Heart right ventricle (tissue), 16 donors: ENCODE results near the gene BTBD19. TPM values are rescaled to one million over a fixed set of nuclear protein-coding genes. Genes with fewer than 3 reads are reported as not detected.

Source experiments
- ATAC-seq, 8 donors: fragments of 200-7000 bp; cut with Tn5 transposase; one replicate each; pipeline ENCODE4 v1.9.1; 2020; ENCODE audit warnings: mild to moderate bottlenecking in 8 of 8, moderate library complexity in 8 of 8, moderate number of reproducible peaks in 1 of 8
- DNase-seq, 2 donors: peaks; one replicate each; pipeline ENCODE4 v3.0.0-alpha.2; 2020
- H3K27ac ChIP-seq, 10 donors: fragments of 200-600 bp; sonication (generic) in 2 of 10; one replicate each; pipeline versions ENCODE4 v1.5.0 to v1.8.0; 2020 to 2022; ENCODE audit warnings: mild to moderate bottlenecking in 3 of 10
- H3K27me3 ChIP-seq, 7 donors: fragments of 200-600 bp; one replicate each; pipeline ENCODE4 v1.8.0; 2021 to 2022; ENCODE audit warnings: mild to moderate bottlenecking in 2 of 7
- H3K36me3 ChIP-seq, 9 donors: fragments of 200-600 bp; sonication (generic) in 1 of 9; one replicate each; pipeline versions ENCODE4 v1.5.0 to v1.8.0; 2020 to 2022; ENCODE audit warnings: mild to moderate bottlenecking in 2 of 9
- H3K4me1 ChIP-seq, 9 donors: fragments of 200-600 bp; sonication (generic) in 1 of 9; one replicate each; pipeline versions ENCODE4 v1.5.0 to v1.8.0; 2020 to 2022; ENCODE audit warnings: mild to moderate bottlenecking in 4 of 9
- H3K4me3 ChIP-seq, 10 donors: fragments of 200-600 bp; sonication (generic) in 2 of 10; one replicate each; pipeline versions ENCODE4 v1.5.0 to v1.8.0; 2020 to 2022; ENCODE audit warnings: mild to moderate bottlenecking in 7 of 10, moderate library complexity in 2 of 10
- H3K9me3 ChIP-seq, 11 donors: fragments of 200-600 bp in 10 of 11; sonication (generic) in 2 of 11; one replicate each; pipeline versions ENCODE4 v1.5.0 to v1.8.0; 2013 to 2022; ENCODE audit warnings: mild to moderate bottlenecking in 2 of 11, control low read depth in 1 of 11, moderate library complexity in 1 of 11
- WGBS, 2 donors: extraction: QIAGEN DNeasy Blood & Tissue Kit; methylation state at CpG; one replicate each; pipeline ENCODE4 v1.1.7; 2013; ENCODE audit warnings: inconsistent platforms in 1 of 2; 5-methylcytosine and 5-hydroxymethylcytosine counted together
- intact Hi-C, 10 donors: fragments of 100-400 bp; cut with DNase I; formaldehyde crosslinking; loops; one replicate each; pipeline versions ENCODE4 v1.11.1 to v1.14.2; 2022
- polyA plus RNA-seq, 2 donors: library from polyadenylated mRNA; stranded (reverse); fragments of 200-250 nt; gene quantifications; one replicate each; pipeline ENCODE4 v1.2.3, GENCODE V29; 2013
- total RNA-seq, 10 donors: library from RNA; stranded (reverse); fragmentation: NEBNext Ultra II Directional in 3 of 10; extraction: Animal tissue kit (Norgen Biotek cat#: 25700) in 3 of 10; gene quantifications; one replicate each; pipeline versions ENCODE4 v1.2.1 to v1.2.4, GENCODE V29; 2021 to 2023
- TF ChIP-seq, protein P1 (sequence below), 9 donors: fragments of 200-600 bp; sonication (generic) in 2 of 9; IDR thresholded peaks; one replicate each; pipeline versions ENCODE4 v1.5.0 to v1.8.0; 2021 to 2022; ENCODE audit warnings: antibody characterized with exemption in 9 of 9, mild to moderate bottlenecking in 5 of 9, moderate library complexity in 1 of 9
- donor health status: Arrhythmogenic right ventricular cardiomyopathy.
- donor health status: ischemic (EF 13 %, LVEDD 7.1; RV severe dilation, severe dysfunction).
- donor health status: healthy with polysubstance abuse.
- donor health status: DM: no; HTN: yes; CAD: no.
- donor health status: DM: no; HTN: no; CAD: no.
- donor health status: ischemic (EF 25% LVEDD 6.9; RV normal size, moderate dysfunction).
- donor health status: ischemic (EF 25% LVEDD 5.7; RV mildly dilated, moderate dysfunction).
- donor health status: healthy.
- donor health status: DM: yes; HTN: yes; CAD: no.
- donor health status: Ischemic cardiomyopathy.
- donor health status: ischemic (EF 35%, LVEDD 5.7; RV mildly dilated, moderate dysfunction).
- donor health status: nonischemic (EF 11% LVEDD 7.7; RV severe dilation, severe dysfunction).
- donor health status: DM: yes; HTN: yes; CAD: no.
- donor health status: PGD.
- donor health status: ischemic (EF 29% LVEDD 5.4; RV normal size, mild dysfunction).
- donor health status: nonischemic (EF 23%, LVEDD 6.1; RV moderate dilation, normal function).

Gene BTBD19
- total and polyA plus RNA-seq, 12 donors: 1.8 to 12.5 (median 3.2) TPM

DNA sequence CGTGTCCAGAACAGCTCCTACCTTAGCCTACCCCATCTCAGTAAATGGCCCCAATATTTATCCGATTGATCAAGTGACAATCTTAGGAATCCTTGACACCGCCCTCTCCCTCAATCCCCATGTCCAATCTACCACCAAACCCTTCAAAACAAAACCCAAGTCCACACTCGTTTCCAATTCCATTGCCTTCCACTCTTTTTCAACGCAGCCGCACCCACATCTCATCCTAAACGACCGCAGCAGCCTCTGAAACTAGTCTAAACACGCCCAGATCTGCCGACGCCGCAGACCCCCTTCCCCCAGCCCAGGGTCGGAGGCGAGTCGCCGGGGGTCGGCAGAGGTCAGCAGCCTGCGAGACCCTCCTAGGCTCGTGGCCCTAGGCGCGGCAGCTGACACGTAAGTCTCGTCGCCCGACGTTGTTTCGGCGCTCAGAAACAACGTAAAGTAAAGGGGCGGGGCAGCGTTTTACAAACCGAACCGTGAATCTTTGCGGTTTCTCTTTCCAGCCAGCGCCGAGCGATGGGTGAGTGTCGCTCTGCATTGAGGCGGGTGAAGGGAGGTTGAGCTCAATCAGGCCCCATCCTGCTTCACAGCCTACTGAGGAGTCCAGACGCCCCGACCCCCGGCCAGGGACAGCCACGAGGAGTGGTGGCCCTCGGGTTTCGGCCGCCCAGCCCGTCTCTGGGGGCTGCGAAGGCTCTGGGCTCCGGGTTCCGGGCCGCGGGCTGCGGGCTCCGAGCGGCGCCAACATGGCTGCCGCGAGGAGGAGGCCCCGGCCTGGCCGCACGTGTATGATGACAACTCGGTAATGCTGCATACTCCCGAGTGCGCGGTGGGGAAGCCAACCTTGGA is 33.0 kb upstream of the BTBD19 start, which contains the start of gene RPS8:
Gene RPS8 (plus strand): TSS at position 463 of the 852 bp plus-strand sequence. CDS start 57 bp downstream, at position 520.
- intact Hi-C loops: loop anchor here in 3 of 10 donors (2.0 to 5.0 kb wide), 3 partner anchors 37 to 237 kb away; partner anchors contain the start of genes KIF2C (in 2 of the 3), HECTD3 (in 1 of the 3) and UROD (in 1 of the 3)
- ATAC-seq: peak; percentile 89 to 96 (median 94)
- peak within 1 kb of the TSS; percentile 51 to 98 (median 84) for H3K4me3 ChIP-seq

DNA sequence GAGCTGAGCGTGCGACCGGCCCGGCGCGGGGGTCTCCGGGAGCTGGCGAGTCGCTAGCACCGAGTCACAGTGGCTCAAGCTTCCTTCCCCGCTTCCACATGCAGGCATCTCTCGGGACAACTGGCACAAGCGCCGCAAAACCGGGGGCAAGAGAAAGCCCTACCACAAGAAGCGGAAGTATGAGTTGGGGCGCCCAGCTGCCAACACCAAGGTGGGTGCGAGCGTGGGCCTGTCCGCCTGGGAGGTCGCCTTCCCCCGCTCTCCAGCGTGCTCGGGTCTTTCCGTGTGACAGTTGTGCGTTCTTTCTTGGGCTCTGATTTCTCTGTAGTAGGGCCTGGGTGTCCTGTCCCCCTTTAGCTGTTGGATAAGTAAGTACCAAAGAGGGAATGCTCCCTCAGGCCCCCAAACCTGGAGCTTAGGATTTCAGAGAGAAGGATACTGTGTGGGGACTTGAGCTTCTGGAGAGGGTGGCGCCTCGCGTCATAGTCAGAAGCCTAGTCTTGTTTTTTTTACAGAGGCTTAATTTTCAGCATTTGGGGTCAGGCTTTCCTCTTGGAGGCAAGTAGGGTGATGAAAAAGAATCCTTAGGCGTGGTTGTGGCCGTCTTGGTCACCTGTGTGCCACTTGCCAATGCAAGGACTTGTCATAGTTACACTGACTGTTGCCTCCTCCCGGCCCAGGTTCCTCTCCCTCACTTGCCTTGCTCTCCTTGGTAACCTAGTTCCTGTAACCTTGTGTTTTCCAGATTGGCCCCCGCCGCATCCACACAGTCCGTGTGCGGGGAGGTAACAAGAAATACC is 32.2 kb upstream of the BTBD19 start:
- Histone ChIP-seq H3K36me3 (peaks cover 0 to 49% (median 24%) of the 10 kb centered on the region in 9 donors), H3K27me3 (no peaks in the 10 kb centered on the region), H3K27ac (peak overlapping the region; percentile 63 to 98 (median 96)), H3K4me1 (peaks cover 2 to 43% (median 31%) of the 10 kb centered on the region in 9 donors), H3K4me3 (peak overlapping the region; percentile 51 to 98 (median 84)), H3K9me3 (no peaks in the 10 kb centered on the region)
- ATAC-seq (peak in 7 of 8 donors; percentile 2 to 37 (median 9)), DNase-seq (no peak)
- TF ChIP-seq, protein P1, sequence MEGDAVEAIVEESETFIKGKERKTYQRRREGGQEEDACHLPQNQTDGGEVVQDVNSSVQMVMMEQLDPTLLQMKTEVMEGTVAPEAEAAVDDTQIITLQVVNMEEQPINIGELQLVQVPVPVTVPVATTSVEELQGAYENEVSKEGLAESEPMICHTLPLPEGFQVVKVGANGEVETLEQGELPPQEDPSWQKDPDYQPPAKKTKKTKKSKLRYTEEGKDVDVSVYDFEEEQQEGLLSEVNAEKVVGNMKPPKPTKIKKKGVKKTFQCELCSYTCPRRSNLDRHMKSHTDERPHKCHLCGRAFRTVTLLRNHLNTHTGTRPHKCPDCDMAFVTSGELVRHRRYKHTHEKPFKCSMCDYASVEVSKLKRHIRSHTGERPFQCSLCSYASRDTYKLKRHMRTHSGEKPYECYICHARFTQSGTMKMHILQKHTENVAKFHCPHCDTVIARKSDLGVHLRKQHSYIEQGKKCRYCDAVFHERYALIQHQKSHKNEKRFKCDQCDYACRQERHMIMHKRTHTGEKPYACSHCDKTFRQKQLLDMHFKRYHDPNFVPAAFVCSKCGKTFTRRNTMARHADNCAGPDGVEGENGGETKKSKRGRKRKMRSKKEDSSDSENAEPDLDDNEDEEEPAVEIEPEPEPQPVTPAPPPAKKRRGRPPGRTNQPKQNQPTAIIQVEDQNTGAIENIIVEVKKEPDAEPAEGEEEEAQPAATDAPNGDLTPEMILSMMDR (IDR thresholded peaks at IDR 0.05): no peak
- 6 to 9% methylated on average over 36 of the region's 36 CpGs for whole genome bisulfite sequencing, 2 donors
- intact Hi-C loops: loop anchor here in 3 of 10 donors (2.0 to 5.0 kb wide), 3 partner anchors 37 to 236 kb away; partner anchors contain the start of genes KIF2C (in 2 of the 3), HECTD3 (in 1 of the 3) and UROD (in 1 of the 3)

More for the DNA sequence above, 33.0 kb upstream of the BTBD19 start, which contains the start of gene RPS8:
- WGBS, 2 donors: 0% methylated on average over 60 to 65 of the region's 65 CpGs
- peak; percentile 86 to 95 for DNase-seq
- no peaks in the 10 kb centered on the region for H3K9me3 ChIP-seq
- TF ChIP-seq, protein P1 (IDR thresholded peaks at IDR 0.05): no peak
- peaks cover 2 to 43% (median 31%) of the 10 kb centered on the region in 9 donors for H3K4me1 ChIP-seq
- H3K27me3 ChIP-seq: no peaks in the 10 kb centered on the region
- H3K27ac ChIP-seq: peak within 1 kb of the TSS; percentile 68 to 98 (median 96)
- peaks cover 0 to 41% (median 24%) of the 10 kb centered on the region in 9 donors for H3K36me3 ChIP-seq

DNA sequence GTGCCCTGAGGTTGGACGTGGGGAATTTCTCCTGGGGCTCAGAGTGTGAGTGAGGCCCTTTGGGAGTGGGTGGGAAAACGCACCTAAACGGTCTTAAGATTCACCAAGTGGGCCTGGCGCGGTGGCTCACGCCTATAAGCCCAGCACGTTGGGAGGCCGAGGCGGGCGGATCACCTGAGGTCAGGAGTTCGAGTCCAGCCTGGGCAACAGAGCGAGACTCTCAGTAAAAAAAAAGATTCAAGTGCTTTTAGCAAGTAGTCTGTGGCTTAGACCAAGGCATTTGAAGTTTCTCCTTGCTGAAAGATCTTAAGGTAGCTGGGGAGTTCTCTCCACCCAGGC is 31.6 kb upstream of the BTBD19 start:
- Histone ChIP-seq H3K27me3 (no peaks in the 10 kb centered on the region), H3K4me1 (peaks cover 2 to 43% (median 31%) of the 10 kb centered on the region in 9 donors), H3K36me3 (peaks cover 0 to 54% (median 24%) of the 10 kb centered on the region in 9 donors), H3K27ac (peak overlapping the region in 7 of 10 donors; percentile 49 to 98 (median 96)), H3K4me3 (peak overlapping the region; percentile 51 to 98 (median 84)), H3K9me3 (no peaks in the 10 kb centered on the region)
- intact Hi-C loops: loop anchor here in 2 of 10 donors (5.0 kb wide), 2 partner anchors 39 to 236 kb away; partner anchors contain the start of genes HECTD3 (in 1 of the 2), KIF2C (in 1 of the 2) and UROD (in 1 of the 2)
- TF ChIP-seq, protein P1 (IDR thresholded peaks at IDR 0.05): no peak
- DNase-seq (no peak), ATAC-seq (no peak)
- 60 to 61% methylated on average over 12 of the region's 12 CpGs for WGBS, 2 donors
